G401.6 (cell line): ENCODE results near the gene CUL4B.
"Not testable (repeated sequence)": the region's sequence is repeated elsewhere in the genome, so short reads cannot be mapped to it uniquely, and the experiment has no call there.

Experiments used
- FAIRE-seq: peaks from 2 replicates; lab custom pipeline; 2012; peaks lifted over from hg19 to GRCh38; lab: Jason Lieb, UNC

The CUL4B gene

GRCh38 chrX:120560842-120561633 is at the start of gene CUL4B:
CUL4B (minus strand) TSS chrX:120560962; CDS start chrX:120560638, 324 bp downstream.
- peak; percentile 50 for FAIRE-seq

- FAIRE-seq, result no peak
These were observed 43.6 kb upstream of the CUL4B start for GRCh38 chrX:120604361-120604782.

- peak; percentile 99 for FAIRE-seq
These were observed 43.1 kb upstream of the CUL4B start, which contains the start of gene MCTS1 for GRCh38 chrX:120603707-120604360. MCTS1 (plus strand) TSS chrX:120604101; CDS start chrX:120604237, 136 bp downstream.

- no peak for FAIRE-seq
These were observed 24.9 kb upstream of the CUL4B start for GRCh38 chrX:120585702-120586101.

GRCh38 chrX:120575379-120576114 is 14.8 kb upstream of the CUL4B start:
- FAIRE-seq, result no peak

- FAIRE-seq, result not testable (repeated sequence)
These were observed 13.0 kb upstream of the CUL4B start for GRCh38 chrX:120573806-120574205.

GRCh38 chrX:120570011-120570600 is 9.3 kb upstream of the CUL4B start:
- no peak for FAIRE-seq

- FAIRE-seq, result no peak
These were observed 7.8 kb upstream of the CUL4B start for GRCh38 chrX:120568609-120569008.

- no peak for FAIRE-seq
These were observed 7.3 kb upstream of the CUL4B start for GRCh38 chrX:120568035-120568434.

- no peak for FAIRE-seq
These were observed 6.1 kb upstream of the CUL4B start for GRCh38 chrX:120566817-120567216.

GRCh38 chrX:120564925-120565324 is 4.2 kb upstream of the CUL4B start:
- no peak for FAIRE-seq

GRCh38 chrX:120562569-120562926 is 1.8 kb upstream of the CUL4B start:
- FAIRE-seq, result no peak

- no peak for FAIRE-seq
These were observed 1.1 kb upstream of the CUL4B start for GRCh38 chrX:120561634-120562568.

- no peak for FAIRE-seq
These were observed 339 bp downstream of the CUL4B start for GRCh38 chrX:120560405-120560841.

- peak; percentile 60 for FAIRE-seq
These were observed 958 bp downstream of the CUL4B start for GRCh38 chrX:120559804-120560203.

- no peak for FAIRE-seq
These were observed 4.5 kb downstream of the CUL4B start for GRCh38 chrX:120556251-120556650.

GRCh38 chrX:120549483-120550452 is 11.0 kb downstream of the CUL4B start:
- FAIRE-seq, result peak; percentile 60

- FAIRE-seq, result no peak
These were observed 24.7 kb downstream of the CUL4B start for GRCh38 chrX:120536061-120536460.

- FAIRE-seq, result no peak
These were observed 26.2 kb downstream of the CUL4B start for GRCh38 chrX:120534413-120535205.
